ENCODE results near the gene ADA. TPM values are rescaled to one million over a fixed set of nuclear protein-coding genes. Genes with fewer than 3 reads are reported as not detected.

The ADA gene
- total RNA-seq, 2 experiments from 2014 or later, result 67.0 to 142 TPM

DNA sequence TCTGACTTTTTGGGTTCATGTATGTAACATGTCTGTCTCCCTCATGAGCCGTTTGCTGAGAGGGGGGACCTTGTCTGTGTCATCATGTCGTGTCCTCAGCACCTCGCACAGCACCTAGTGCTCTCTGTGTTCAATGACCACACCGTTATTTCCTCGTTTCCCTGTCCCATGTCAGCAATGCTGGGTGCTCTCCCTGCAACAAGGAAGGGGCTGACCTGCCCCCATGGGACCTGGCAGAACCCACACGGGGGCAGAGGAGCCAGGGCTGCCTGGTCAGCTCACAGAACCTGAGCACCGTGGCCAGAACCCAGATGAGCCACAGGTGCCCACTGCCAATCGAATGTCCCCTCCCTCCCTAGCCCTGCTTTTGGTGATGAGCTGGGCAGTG lies 7.3 kb downstream of the ADA start:
- intact Hi-C loops (cut with micrococcal nuclease; ENCODE audit: unreplicated experiment), result no loop called here
- peak overlapping the region; percentile 4 for H3K4me3 ChIP-seq (ENCODE audit: low read depth, low read length, poor library complexity, severe bottlenecking)
- BruUV-seq (replicated peaks), result no TSS peak

DNA sequence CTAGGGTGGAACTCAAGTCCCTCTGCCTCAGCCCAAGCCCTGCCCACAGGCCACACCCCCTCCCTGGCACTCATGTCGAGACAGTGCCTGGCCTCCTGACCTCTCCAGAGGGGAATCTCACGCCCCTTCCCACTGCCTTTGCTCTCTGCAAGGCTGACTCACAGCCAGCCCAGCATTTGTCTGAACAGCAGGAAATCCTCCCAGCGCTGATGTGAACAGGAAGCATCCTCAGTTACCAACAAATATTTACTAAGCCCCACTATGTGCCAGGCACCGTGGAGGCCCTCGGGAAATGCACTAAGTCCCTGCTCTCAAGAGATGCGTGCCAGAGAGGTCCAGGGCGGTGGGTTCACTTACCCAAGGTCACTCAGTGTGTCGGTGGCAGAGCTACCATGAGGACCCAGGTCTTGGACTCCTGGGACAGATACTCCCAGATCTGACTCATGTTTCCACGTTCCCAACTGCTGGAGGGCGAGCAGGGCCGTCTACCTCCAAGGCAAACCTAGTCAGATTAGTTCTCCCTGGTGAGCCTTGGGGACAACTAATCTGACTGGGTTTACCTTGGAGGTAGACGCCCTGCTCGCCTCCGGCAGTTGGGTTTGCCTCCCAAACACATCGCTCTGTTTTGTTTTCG lies 7.8 kb downstream of the ADA start:
- Histone ChIP-seq H3K27ac (ENCODE audit: low read depth, low read length, poor library complexity, severe bottlenecking) (peak overlapping the region; percentile 99), H3K79me2 (ENCODE audit: insufficient read depth, low read depth, low read length) (peaks cover 57% of the 10 kb centered on the region), H3K4me3 (ENCODE audit: low read depth, low read length, poor library complexity, severe bottlenecking) (peak overlapping the region; percentile 38), H3K9me2 (ENCODE audit: insufficient read depth, low read length) (no peaks in the 10 kb centered on the region), H2AFZ (ENCODE audit: low read length) (no peak overlapping the region), H3K36me3 (ENCODE audit: insufficient read depth, low read length) (peaks cover 63% of the 10 kb centered on the region), H3K9me3 (ENCODE audit: low read length) (no peaks in the 10 kb centered on the region), H3K4me1 (ENCODE audit: insufficient read depth, low read length, poor library complexity, severe bottlenecking) (peaks cover 80% of the 10 kb centered on the region), H3K4me2 (ENCODE audit: low read length) (peak overlapping the region; percentile 90), H4K20me1 (ENCODE audit: insufficient read depth, low read length) (no peaks in the 10 kb centered on the region)
- TF ChIP-seq, protein P1, sequence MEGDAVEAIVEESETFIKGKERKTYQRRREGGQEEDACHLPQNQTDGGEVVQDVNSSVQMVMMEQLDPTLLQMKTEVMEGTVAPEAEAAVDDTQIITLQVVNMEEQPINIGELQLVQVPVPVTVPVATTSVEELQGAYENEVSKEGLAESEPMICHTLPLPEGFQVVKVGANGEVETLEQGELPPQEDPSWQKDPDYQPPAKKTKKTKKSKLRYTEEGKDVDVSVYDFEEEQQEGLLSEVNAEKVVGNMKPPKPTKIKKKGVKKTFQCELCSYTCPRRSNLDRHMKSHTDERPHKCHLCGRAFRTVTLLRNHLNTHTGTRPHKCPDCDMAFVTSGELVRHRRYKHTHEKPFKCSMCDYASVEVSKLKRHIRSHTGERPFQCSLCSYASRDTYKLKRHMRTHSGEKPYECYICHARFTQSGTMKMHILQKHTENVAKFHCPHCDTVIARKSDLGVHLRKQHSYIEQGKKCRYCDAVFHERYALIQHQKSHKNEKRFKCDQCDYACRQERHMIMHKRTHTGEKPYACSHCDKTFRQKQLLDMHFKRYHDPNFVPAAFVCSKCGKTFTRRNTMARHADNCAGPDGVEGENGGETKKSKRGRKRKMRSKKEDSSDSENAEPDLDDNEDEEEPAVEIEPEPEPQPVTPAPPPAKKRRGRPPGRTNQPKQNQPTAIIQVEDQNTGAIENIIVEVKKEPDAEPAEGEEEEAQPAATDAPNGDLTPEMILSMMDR (conservative IDR thresholded peaks at IDR 0.05; ENCODE audit: low read length), result no peak
- TF ChIP-seq EZH2phosphoT487 (IDR thresholded peaks at IDR 0.05; ENCODE audit: borderline replicate concordance, low read depth, low read length), result no peak
- POLR2A ChIA-PET, result interaction anchor here (2.0 to 5.8 kb wide), 3 partner anchors 26 to 57 kb away, joined by 11 to 33 read pairs (median 14); no protein-coding TSS in a partner anchor
- intact Hi-C loops (cut with micrococcal nuclease; ENCODE audit: unreplicated experiment), result no loop called here
- DNase-seq (ENCODE audit: low spot score), result peak; percentile 50
- CTCF ChIA-PET (ENCODE audit: unreplicated experiment), result no interaction called here
- BruUV-seq (replicated peaks), result no TSS peak

More for the DNA sequence above, 7.3 kb downstream of the ADA start:
- no peaks in the 10 kb centered on the region for H3K9me2 ChIP-seq (ENCODE audit: insufficient read depth, low read length)
- TF ChIP-seq EZH2phosphoT487 (IDR thresholded peaks at IDR 0.05; ENCODE audit: borderline replicate concordance, low read depth, low read length), result no peak
- TF ChIP-seq, protein P1 (conservative IDR thresholded peaks at IDR 0.05; ENCODE audit: low read length), result no peak
- DNase-seq (ENCODE audit: low spot score), result no peak
- peaks cover 63% of the 10 kb centered on the region for H3K36me3 ChIP-seq (ENCODE audit: insufficient read depth, low read length)
- H3K4me1 ChIP-seq (ENCODE audit: insufficient read depth, low read length, poor library complexity, severe bottlenecking), result peaks cover 85% of the 10 kb centered on the region
- no peak overlapping the region for H2AFZ ChIP-seq (ENCODE audit: low read length)
- CTCF ChIA-PET (ENCODE audit: unreplicated experiment), result interaction anchor here (0.6 kb wide), 1 partner anchor 34 kb away, joined by 4 read pairs; no protein-coding TSS in a partner anchor
- peak overlapping the region; percentile 90 for H3K4me2 ChIP-seq (ENCODE audit: low read length)
- no peaks in the 10 kb centered on the region for H3K9me3 ChIP-seq (ENCODE audit: low read length)
- H3K79me2 ChIP-seq (ENCODE audit: insufficient read depth, low read depth, low read length), result peaks cover 62% of the 10 kb centered on the region
- H4K20me1 ChIP-seq (ENCODE audit: insufficient read depth, low read length), result no peaks in the 10 kb centered on the region
- POLR2A ChIA-PET, result interaction anchor here (0.6 to 5.8 kb wide), 6 partner anchors 8 to 61 kb away, joined by 3 to 33 read pairs (median 9); no protein-coding TSS in a partner anchor
- H3K27ac ChIP-seq (ENCODE audit: low read depth, low read length, poor library complexity, severe bottlenecking), result peak overlapping the region; percentile 99

DNA sequence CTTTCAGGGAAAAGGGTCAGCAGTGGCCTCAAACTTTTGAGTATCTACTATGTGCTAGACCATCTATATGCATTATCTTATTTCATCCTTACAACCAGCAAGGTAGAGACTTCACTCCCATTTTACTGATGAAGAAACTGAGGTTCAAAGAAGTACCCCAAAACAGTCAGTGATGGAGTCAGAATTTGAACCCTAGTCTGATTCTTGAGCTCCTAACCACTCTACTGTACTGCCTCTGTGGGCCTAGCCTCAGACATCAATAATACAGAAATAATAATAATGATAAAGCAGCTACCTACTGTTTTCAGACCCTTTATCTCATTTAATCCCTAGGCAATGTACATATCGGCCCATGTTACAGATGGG lies 8.4 kb downstream of the ADA start:
- intact Hi-C loops (cut with micrococcal nuclease; ENCODE audit: unreplicated experiment), result no loop called here
- no peak for TF ChIP-seq EZH2phosphoT487 (IDR thresholded peaks at IDR 0.05; ENCODE audit: borderline replicate concordance, low read depth, low read length)
- TF ChIP-seq, protein P1 (conservative IDR thresholded peaks at IDR 0.05; ENCODE audit: low read length), result no peak
- CTCF ChIA-PET (ENCODE audit: unreplicated experiment), result interaction anchor here (2.0 kb wide), 1 partner anchor 25 kb away, joined by 8 read pairs; no protein-coding TSS in a partner anchor
- Histone ChIP-seq H3K36me3 (ENCODE audit: insufficient read depth, low read length) (peaks cover 62% of the 10 kb centered on the region), H4K20me1 (ENCODE audit: insufficient read depth, low read length) (no peaks in the 10 kb centered on the region), H3K27ac (ENCODE audit: low read depth, low read length, poor library complexity, severe bottlenecking) (peak overlapping the region; percentile 99), H3K9me3 (ENCODE audit: low read length) (no peaks in the 10 kb centered on the region), H3K9me2 (ENCODE audit: insufficient read depth, low read length) (no peaks in the 10 kb centered on the region), H2AFZ (ENCODE audit: low read length) (no peak overlapping the region), H3K4me3 (ENCODE audit: low read depth, low read length, poor library complexity, severe bottlenecking) (peak overlapping the region; percentile 38), H3K79me2 (ENCODE audit: insufficient read depth, low read depth, low read length) (peaks cover 51% of the 10 kb centered on the region), H3K4me2 (ENCODE audit: low read length) (peak overlapping the region; percentile 90), H3K4me1 (ENCODE audit: insufficient read depth, low read length, poor library complexity, severe bottlenecking) (peaks cover 74% of the 10 kb centered on the region)
- BruUV-seq (replicated peaks), result no TSS peak
- POLR2A ChIA-PET, result interaction anchor here (0.6 to 5.8 kb wide), 6 partner anchors 25 to 268 kb away, joined by 3 to 33 read pairs (median 4); no protein-coding TSS in a partner anchor
- DNase-seq (ENCODE audit: low spot score), result no peak

All from OCI-LY7 (cell line).